Activated CD4-positive, alpha-beta T cell treated with anti-CD3 and anti-CD28 coated beads, Interleukin-2, amount 50 U/mL, for 16 hours (primary cell): Measurements from ENCODE around the gene GCH1.

Experiments
- DNase-seq: peaks from one replicate; pipeline ENCODE4 v3.0.0-alpha.2; 2020

GCH1 gene

GRCh38 chr14:54794159-54794558 is 108.5 kb downstream of the GCH1 start:
- DNase-seq = no peak

DNA sequence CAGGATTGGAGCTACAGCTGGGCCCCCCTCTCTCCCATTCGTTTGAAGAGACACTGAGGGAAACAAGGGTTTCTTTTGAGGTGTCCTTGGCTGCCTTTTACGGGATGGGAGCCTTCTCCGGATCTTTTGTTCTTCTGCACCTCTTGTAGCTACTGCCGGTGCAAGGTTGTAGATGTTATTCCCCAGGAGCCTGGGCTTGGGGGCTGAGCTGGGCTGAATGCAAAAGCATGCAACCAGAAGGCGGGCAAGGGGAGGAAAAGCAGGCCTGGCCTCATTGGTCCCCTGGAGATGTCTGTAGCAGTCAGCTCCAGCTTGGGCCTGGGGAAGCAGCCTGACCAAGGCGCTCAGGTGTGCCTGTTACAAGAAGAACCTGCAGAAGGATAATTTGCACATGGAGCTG is 110.3 kb downstream of the GCH1 start:
- no peak for DNase-seq
